Glomerular endothelial cell (primary cell): ENCODE measurements around the gene PLPP3. TPM values are rescaled to one million over a fixed set of nuclear protein-coding genes. Genes with fewer than 3 reads are reported as not detected.
A peak's percentile ranks its signal among the peaks of the same experiment; 100 is the strongest.

Source experiments
- DNase-seq: peaks from one replicate; pipeline ENCODE4 v3.0.0-alpha.2; 2011; ENCODE audit warnings: low read depth, low spot score; ENCODE audit errors: extremely low read depth
- total RNA-seq: library from RNA; depleted of rRNA; stranded (reverse); fragments of >200 nt; gene quantifications from 2 replicates; pipeline ENCODE4 v1.2.3, GENCODE V29; 2015

PLPP3 gene
- total RNA-seq, 1 donor from 2014 or later: 16.5 TPM

DNA sequence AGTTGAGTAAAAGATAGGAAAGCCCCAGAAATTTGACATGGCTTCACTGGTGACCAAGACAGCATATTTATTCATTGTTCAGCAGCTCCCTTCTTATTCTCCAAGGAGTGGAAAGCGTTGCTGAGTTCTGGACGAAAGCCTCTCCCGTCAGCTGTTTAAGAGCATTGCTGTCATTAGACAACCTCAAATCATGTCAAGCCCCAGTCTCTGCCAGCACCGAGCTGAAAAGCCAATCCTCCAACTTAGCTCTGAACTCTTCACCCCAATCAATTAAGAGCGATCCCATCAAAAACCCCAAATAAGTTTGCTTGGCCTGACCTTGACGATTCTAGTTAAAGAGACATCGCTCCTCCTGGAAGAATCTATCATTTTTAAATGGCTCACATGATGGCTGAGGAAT, 110.8 kb downstream of the PLPP3 start:
- DNase-seq: no peak

DNA sequence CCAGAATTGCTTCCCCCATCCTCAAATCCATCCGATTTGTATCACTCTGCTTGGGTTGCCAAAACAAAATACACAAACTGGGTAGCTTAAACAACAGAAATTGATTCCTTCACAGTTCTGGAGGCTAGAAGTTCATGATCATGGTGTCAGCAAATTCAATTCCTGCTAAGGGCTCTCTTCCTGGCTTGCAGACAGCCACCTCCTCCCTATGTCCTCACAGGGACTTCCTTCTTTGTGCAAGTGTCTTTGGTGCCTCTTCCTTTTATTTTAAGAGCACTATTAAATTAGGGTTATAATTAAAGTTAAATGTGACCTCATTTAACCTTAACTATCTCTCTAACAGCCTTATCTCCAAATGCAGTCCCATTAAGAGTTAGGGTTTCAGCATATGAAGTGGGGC, 112.8 kb downstream of the PLPP3 start:
- DNase-seq: no peak

DNA sequence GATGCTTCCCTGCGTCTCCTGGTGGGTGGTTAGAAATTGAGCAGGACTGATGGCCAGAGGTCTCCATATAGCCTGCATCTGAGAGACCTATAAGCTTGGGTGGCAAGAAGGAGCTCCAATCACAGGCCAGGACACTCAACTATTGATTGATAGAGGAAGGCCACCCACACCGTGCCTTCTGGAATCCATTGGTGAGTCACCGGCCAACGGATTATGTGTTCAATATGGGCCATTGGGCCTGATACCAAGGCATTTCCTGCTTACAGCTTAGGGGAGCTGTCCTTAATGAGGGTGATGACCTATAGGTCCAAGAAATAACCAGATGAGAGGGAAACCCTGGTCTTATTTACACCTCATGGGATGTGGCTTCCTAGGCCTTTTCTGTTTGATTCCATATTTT, 115.1 kb downstream of the PLPP3 start:
- no peak for DNase-seq

DNA sequence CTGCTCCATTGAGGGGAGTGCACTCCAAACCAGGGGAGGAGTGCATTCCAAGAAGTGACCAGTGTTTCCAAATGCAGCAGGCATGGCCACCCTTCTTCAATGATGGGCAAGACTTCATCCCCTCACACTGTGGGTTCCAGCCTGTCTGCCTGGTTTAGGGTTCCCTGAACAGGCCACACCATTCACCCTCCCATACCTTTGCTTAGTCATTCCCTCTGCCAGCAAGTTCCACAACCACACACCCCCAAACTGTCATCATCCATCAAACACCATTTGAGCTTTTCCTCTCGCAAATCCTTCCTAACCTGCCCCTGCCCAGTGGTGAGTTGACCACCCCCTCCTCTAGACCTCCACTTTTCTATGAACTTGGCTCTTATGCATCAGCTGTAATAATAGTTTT, 116.0 kb downstream of the PLPP3 start:
- no peak for DNase-seq

DNA sequence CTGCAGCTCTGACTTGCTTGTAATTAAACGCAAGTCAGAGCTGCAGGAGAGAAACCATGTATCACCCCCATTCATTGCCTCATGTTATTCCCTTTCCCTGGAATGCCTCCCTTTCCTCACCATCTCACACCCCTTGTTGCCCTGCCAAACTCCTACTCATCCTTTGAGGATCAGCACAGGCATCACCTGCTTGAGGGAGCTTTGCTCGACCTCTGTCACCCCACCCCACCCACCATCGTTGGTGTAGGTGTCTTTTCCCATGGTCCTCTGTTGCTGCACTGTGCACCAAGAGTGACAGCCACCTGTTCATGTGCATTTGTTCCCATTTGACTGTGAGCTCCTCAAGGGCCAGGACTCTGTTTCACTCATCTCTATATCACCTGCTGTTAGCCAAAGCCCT, 117.2 kb downstream of the PLPP3 start:
- DNase-seq: no peak

DNA sequence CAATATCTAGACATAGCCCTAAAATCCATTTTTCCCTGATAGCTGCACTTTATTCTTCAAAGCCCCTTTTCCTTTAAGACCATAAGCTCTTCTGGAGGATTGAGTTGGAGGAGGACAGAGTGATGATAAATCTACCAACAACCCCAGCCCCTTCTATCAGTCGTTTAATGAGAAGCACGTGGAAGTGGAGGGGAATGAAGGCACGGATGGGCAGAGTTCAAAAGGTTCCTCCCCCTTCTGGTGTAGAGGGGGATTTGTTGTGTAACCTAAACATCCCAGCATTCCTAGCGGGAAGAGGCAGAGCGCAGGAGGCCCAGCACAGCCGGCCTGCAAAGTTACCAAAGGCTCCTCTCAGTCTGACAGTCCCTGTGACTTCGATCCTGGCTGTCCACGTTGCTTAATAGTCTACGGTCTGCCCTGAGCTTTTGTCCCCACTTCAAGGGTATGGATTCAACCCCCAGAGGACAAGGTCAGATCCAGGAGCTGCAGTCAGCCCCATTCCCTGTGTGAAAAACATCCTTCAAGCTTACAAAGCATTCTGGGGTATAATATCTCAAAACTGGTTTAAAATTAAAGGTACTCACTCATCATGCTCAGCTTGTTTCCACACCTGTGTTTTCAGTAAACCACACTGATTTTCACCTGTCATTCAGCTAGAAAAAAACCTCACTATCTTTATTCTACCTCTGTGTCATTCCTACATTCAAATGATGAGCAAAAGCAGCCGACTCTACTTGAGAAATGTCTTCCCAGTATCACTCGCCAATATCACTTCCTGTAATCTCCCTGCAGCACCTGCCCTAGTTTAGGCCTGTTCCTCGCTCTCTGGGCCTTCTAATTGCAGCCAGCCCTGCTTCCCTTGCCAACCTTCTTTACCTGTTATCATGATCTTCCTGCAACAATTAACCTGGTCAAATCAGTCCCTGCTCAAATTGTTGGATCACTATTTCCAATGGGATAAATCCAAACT, 117.9 kb downstream of the PLPP3 start:
- no peak for DNase-seq

DNA sequence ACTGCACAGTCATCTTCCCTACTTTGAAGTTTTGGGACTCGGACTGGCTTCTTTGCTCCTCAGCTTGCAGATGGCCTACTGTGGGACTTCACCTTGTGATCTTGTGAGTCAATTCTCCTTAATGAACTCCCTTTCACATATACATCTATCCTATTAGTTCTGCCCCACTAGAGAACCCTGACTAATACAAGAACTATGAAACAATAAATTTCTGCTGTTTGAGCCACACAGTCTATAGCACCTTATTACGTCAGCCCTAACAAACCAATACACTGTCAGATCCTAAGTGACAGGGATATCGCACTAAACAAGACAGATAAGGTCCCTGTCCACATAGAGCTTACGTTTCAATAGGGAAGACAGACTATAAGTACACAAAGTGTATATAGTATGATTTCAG, 120.1 kb downstream of the PLPP3 start:
- no peak for DNase-seq

DNA sequence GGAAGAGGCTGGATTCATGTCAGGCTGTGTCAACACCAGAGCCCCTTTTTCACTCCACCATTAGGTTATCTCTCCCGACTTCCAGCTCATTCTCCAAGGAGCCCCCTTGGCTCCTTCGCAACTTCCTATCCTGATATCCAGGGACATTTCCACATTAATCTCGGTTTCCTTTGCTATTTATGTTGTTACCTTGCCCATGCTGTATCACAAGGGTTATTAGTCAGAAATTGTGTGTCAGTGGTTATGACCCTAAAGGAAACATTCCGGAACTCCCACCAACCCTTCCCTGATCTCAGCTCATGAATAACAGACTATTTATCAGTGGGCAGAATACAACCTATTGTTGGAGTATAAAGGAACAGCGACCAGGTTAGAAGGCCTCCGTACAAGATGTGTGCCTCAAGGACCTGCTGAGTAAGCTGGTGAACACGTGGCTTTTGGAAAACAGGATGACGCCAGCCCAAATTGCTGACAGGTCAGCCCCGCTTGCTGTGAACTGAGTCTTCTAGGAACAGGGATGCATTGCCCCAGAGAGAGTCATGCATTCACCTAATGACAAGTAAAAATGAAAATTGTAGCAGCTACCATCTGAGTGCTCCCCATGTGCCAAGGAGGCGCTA, 121.5 kb downstream of the PLPP3 start:
- DNase-seq: peak; percentile 71

DNA sequence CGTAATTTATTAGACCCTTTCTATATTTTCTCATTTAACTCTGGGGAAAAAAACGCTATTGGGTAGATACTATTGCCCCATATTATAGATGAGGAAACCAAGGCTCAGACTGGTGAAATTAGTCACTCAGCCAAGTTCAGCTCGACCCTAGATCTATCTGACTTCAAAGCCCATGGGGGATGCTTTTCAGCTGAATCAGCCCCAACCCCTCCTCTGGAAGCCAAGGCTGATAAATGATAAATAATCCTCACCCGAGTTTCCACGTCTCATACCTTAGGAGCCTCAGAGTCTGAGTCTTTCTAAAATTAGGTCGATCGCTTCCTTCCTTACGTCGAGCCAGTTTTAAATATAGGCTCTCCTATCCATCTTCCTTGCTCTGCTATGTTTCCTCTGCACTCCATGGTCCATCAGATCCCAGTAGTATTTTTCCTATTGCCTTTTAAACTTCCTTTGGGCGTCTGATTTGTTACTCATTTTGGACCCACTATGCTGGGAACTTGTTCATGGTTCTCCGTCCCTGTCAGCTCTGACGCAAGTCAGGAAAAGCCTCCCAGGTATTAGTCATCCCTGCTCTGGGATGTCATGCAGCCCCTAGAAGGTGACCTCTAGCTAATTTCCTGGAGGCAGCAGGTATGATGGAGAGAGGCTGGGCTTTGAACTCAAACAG, 122.8 kb downstream of the PLPP3 start:
- DNase-seq: no peak

DNA sequence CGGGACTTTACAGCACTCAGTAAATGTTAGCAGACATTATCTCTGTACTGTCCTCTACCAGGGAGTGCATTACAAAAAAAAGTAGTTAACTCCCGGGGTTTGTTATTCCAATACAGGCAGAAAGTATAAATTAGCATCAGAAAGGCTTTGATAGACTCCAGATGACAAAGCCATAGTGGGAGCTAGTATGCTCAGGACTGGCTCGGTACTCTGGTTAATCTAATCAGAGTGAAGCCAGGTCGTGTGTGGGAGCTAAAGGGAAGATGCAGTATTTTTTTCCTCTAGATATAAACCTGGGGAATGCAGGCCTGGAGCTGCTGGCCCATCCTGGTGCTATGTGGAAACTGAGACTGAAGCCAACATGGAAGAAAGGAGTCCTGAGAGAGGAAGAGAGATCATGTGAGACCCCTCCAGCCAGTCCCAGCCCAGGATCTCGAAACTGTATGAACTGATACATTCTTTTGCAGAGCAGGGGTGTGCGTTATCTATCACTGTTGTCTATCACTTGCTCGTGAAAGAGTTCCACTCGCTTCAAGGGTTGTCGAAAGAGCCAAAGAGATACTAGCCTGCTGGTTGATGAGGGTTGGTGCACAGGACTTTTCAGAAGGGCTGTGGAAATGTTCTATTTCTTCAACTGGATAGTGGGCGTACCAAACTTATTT, 125.8 kb downstream of the PLPP3 start:
- DNase-seq: no peak

DNA sequence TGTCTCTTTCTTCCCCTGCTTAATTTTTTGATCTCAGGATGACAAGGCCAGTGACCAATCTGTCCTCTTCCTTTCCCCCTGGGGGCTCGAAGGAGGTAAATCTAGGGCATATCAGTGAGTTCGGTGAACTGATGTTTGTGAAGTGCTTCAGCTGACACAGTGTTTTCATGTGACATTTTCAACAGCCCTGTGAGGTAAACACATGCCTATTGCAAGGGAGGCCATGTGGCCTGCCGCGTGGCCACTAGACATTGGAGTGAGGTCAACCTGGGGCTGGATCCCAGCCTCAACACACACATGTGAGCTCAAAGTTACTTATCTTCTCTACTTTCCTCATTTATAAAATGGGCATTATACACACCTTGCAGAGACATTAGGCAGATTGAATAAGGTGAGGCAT, 126.3 kb downstream of the PLPP3 start:
- no peak for DNase-seq

DNA sequence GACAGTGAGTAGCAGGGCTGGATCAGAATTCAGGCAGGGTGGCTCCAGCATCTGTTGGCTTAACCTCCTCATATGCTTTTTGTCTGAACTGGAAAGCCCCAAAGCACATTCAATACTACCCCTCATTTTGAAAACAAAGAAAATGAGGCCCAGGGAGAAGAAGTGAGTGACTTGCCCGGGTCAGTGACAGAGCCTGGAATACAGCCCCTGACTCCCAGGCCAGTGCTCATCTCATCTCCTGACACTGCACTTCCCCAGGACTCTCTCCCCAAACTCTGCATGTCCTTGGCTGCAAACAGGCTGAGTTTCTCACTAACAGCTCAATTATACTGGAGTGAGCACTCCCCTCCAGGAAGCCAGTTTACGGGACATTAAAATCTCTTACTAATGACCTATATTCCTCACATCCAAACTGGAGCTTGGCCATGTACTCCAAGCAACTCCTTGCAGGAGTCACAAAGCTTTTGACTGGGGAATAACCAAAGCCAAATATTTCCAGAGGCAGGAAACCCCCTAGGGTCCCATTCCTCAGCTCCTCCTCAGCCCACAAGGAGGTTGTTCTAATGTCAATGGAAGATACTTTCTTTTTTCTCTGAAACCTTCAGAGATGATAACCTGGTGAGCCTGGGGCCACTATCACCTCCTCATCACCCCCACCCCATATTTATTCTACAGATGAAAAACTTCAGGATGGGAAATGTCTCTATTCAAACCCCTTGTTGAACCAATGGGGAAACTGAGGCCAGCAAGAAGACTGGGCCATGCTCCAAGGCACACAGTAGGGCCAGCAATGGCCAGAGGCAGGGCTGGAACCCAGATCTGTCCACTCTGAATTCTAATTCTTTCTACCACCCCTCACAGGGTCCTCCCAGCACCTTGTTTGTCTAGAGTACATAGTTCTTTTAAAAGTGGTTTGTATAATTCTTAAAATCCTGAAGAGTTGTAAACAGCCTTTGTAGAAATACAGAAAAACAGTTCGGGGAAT, 127.0 kb downstream of the PLPP3 start:
- no peak for DNase-seq

DNA sequence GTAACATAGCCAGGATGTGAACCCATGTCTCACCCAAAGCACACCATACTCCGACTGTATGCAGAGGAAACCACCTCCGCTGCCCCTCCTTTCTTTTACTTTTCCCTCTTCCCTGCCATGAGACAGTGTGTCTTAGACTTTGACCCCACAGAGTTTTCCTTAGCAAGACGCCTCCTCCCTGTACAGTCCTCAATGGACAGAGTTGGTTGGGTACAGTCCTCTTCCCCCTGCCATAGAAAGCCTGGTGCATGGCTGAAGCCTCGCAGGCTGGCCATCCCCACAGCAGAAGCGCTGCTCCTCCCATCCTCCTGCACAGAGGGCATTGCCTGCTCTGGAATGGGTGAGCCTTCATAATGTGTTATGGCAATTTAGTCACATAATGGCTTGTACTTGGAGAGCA, 127.9 kb downstream of the PLPP3 start:
- DNase-seq: no peak

DNA sequence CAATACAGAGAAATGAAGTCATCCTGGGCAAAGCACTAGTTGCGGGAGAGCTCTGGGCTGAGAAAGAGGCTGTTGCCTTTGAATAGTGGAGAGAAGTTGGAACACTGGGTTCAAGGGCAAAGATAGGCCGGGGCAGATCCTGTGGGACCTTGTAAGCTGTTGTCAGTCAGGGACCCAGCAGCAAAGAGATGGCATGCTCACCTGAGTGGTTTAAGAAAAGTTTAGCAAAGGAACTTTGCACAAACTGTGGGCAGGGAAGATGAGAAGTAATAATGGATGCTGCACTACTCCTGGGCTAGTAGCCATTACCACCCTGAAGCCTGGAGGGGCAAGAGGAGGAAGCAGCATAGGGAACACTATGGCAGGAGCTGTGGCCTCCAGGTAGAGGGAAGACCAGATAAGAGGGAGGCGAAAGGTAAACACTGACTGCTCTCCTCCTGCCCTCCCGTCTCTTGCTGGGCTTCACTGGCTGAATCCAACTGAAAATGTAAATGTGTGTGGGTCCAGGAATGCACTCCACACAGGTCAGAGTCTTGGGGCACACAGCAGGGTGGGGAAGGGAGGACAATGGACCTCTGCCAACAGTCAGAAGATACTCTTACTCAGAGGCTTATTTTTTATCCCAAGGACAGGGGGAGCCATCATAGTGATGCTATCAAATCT, 129.2 kb downstream of the PLPP3 start:
- no peak for DNase-seq

DNA sequence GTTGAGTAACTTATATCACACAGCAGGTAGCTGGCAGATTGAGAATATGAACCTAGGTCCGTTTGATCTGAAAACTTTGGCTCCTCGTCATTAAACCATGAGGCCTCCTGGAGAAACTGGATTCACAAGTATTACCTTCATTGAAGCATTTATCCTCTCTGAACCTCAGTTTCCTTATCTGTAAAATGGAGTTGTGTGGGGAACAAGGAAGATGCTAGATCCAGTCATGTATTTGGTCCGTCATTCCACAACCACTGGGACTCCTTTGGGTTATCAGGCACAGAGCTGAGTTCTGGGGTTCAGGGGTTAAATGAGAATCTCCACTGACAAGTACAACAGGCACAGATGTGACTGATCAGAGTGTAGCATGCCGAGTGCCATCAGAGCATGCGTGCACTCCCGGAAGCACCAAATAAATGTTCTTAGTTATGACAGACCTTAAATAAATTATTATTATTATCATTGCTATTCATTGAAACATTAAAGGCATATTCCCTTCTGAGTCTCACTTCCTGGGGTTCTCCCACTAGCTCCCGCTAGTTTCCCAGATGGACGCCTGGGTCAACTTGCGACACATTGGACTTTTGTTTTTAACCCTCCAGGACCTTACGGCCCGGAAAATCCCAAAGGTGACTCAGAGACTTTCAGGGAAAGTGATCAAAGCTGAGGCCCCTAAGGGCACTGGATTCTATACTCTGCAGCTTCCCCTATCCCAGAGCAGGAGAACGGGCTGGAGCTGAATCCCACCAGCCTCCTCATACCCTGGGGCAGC, 130.6 kb downstream of the PLPP3 start:
- DNase-seq: no peak

DNA sequence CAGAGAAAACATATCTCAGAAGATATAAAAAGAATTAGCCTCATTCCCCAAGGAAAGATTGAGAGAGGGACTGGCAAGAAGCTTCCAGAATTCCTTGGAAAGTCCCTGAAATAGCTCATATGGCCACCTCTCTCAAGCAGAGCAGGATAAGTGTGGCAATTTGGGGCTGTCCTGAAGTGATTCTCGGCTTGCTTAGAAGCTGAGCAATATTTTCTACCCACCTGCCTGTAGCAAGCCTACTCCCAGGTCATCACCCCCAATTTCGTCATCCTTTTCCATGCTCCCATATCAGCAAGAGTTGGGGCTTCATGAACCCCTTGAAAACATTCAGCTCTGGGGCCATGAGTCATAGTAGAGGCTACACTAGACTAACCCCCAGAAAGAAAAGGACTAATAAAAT, 131.5 kb downstream of the PLPP3 start:
- DNase-seq: no peak

DNA sequence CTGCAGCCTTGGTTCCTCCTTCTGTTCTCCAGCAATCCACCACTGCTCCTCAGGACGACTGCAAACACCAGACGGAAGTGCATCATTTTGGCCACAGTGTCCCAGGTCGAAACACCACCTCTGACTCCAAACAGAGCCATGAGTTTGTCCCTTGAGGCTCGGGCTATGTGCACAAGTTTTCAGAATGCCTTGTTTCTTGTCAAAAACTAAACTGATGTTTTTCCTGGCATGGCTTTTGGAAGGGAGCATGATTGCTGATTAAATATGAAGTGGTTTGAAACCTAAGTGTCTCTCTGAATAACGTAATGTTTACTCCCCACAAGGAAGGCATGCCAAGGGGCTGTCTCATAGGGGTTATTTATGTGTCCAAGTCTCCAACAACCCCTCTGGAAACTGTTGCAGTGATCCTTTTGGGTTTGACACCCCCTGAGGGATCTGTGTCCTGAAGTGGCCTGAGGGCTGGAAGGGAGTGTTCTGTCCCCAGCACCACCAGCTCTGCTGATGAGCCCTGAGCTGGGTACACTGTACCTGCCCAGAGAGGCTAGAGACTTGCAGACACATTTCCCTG, 132.7 kb downstream of the PLPP3 start:
- no peak for DNase-seq

DNA sequence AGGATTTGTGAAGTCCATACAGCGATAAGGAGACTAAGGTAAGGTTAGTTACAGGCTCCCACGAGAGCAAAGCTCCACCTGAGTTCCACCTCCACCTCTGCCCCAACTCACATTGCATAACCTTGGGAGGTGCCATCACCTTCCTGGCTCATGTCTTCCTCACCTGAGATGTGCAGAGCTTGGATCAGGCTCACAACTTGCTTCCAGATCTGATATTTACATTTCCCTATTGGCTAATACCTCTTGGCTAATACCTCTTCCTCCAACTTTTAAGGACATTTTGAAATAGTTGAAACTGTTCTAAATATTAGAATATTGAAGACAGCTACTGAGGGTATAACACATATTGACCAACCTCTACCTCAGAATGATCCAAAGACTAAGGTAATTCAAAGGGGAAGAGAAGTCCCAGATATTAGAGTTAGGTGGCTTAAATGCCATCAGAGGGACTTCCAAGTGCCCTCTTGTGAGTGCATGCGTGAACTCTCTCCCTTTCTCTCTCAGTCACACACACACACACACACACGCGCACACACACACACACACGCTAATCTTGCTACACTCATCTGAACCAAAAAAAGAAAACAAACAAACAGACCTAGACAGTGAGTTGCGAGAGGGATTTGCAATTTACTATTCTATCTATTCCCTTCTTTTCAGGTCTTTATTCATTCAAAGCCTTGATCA, 134.3 kb downstream of the PLPP3 start:
- no peak for DNase-seq
